Esophagus muscularis mucosa (tissue), 4 donors: Measurements from ENCODE around the gene PARP1. TPM values are rescaled to one million over a fixed set of nuclear protein-coding genes. Genes with fewer than 3 reads are reported as not detected.
A peak's percentile ranks its signal among the peaks of the same experiment; 100 is the strongest.

Experiments
- DNase-seq: peaks from one replicate; pipeline ENCODE4 v3.0.0-alpha.2; 2017; ENCODE audit errors: extremely low spot score
- H3K27ac ChIP-seq, 4 donors: fragments of 200-600 bp; sonication (generic); replicated peaks in 1 of 4; 1 replicate in 3 of 4; 2 replicates in 1 of 4; pipeline ENCODE4 v1.5.1; 2016 to 2019; ENCODE audit warnings: mild to moderate bottlenecking in 1 of 4
- H3K27me3 ChIP-seq, 4 donors: fragments of 200-600 bp; sonication (generic); one replicate each; pipeline versions ENCODE4 v1.5.1 to v1.6.0; 2016 to 2019
- H3K36me3 ChIP-seq, 4 donors: fragments of 200-600 bp; sonication (generic); one replicate each; pipeline ENCODE4 v1.5.1; 2016 to 2019
- H3K4me1 ChIP-seq, 4 donors: fragments of 200-600 bp; sonication (generic); one replicate each; pipeline ENCODE4 v1.5.1; 2016 to 2019
- H3K4me3 ChIP-seq, 4 donors: fragments of 200-600 bp; sonication (generic); 1 replicate in 2 of 4; 2 replicates in 2 of 4; pipeline ENCODE4 v1.5.1; 2016 to 2019; ENCODE audit warnings: mild to moderate bottlenecking in 4 of 4, moderate library complexity in 1 of 4
- H3K9me3 ChIP-seq, 4 donors: fragments of 200-600 bp; sonication (generic); 1 replicate in 3 of 4; 2 replicates in 1 of 4; pipeline ENCODE4 v1.5.1; 2016 to 2019
- EP300 ChIP-seq: sonication (generic); formaldehyde crosslinking; IDR thresholded peaks from one replicate; pipeline ENCODE4 v1.6.1; 2017; ENCODE audit warnings: antibody characterized with exemption
- POLR2A ChIP-seq: fragments of 450-650 bp; IDR thresholded peaks from one replicate; pipeline ENCODE4 v1.6.1; 2017; ENCODE audit warnings: antibody characterized with exemption, moderate library complexity, mild to moderate bottlenecking, low read depth
- POLR2AphosphoS5 ChIP-seq, 2 donors: sonication (generic); formaldehyde crosslinking; IDR thresholded peaks; one replicate each; pipeline ENCODE4 v1.6.1; 2017; ENCODE audit warnings: antibody characterized with exemption in 2 of 2
- WGBS: methylation state at CpG from one replicate; pipeline ENCODE4 v1.1.5; 2018; 5-methylcytosine and 5-hydroxymethylcytosine counted together
- intact Hi-C: fragments of 100-400 bp; cut with DNase I; formaldehyde crosslinking; loops from one replicate; pipeline ENCODE4 v1.15.1; 2023
- total RNA-seq, 4 donors: library from RNA; depleted of rRNA; stranded (reverse); fragments of >200 nt; gene quantifications; one replicate each; pipeline versions ENCODE4 v1.1.0 to v1.2.1, GENCODE V29; 2016
- TF ChIP-seq, protein P1 (sequence below), 3 experiments: fragments of 200-600 bp in 2 of 3; fragments of 450-650 bp in 1 of 3; sonication (generic) in 2 of 3; IDR thresholded peaks; one replicate each; pipeline ENCODE4 v1.5.1; 2017 to 2019; ENCODE audit warnings: antibody characterized with exemption in 3 of 3, mild to moderate bottlenecking in 2 of 3, moderate library complexity in 1 of 3

The PARP1 gene
- total RNA-seq, 4 donors from 2014 or later, result 103 to 136 (median 108) TPM

DNA sequence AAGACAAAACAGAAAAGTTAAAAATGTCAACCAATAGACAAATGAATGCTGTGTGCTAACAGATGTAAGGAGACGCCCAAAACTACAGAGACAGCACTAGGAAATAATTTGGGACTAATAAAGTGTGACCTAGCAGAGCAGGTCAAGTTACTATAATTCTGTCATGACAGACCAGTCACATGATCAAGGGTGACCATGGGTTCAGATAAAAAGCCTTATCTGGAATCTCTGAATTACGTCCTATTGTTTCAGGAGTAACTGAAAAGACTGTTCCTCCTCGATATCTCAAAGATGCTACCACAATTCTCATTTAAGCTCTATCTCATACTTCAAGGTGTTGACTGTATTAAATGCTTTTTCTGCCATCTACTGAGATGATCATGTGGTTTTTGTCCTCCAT is 31.6 kb downstream of the PARP1 start:
- H3K4me1 ChIP-seq, result peaks cover 2 to 14% (median 8%) of the 10 kb centered on the region in 4 donors
- H3K4me3 ChIP-seq, result no peak overlapping the region
- H3K27me3 ChIP-seq, result no peaks in the 10 kb centered on the region
- no peaks in the 10 kb centered on the region for H3K9me3 ChIP-seq
- WGBS, result 83% methylated on average over 3 of the region's 3 CpGs
- TF ChIP-seq, protein P1, sequence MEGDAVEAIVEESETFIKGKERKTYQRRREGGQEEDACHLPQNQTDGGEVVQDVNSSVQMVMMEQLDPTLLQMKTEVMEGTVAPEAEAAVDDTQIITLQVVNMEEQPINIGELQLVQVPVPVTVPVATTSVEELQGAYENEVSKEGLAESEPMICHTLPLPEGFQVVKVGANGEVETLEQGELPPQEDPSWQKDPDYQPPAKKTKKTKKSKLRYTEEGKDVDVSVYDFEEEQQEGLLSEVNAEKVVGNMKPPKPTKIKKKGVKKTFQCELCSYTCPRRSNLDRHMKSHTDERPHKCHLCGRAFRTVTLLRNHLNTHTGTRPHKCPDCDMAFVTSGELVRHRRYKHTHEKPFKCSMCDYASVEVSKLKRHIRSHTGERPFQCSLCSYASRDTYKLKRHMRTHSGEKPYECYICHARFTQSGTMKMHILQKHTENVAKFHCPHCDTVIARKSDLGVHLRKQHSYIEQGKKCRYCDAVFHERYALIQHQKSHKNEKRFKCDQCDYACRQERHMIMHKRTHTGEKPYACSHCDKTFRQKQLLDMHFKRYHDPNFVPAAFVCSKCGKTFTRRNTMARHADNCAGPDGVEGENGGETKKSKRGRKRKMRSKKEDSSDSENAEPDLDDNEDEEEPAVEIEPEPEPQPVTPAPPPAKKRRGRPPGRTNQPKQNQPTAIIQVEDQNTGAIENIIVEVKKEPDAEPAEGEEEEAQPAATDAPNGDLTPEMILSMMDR (IDR thresholded peaks at IDR 0.05), result no peak
- TF ChIP-seq POLR2A (no peak), EP300 (no peak), POLR2AphosphoS5 (IDR thresholded peaks at IDR 0.05) (no peak)
- intact Hi-C loops, result no loop called here
- H3K27ac ChIP-seq, result no peak overlapping the region
- no peak for DNase-seq
- H3K36me3 ChIP-seq, result peaks cover 80 to 99% (median 98%) of the 10 kb centered on the region in 4 donors

DNA sequence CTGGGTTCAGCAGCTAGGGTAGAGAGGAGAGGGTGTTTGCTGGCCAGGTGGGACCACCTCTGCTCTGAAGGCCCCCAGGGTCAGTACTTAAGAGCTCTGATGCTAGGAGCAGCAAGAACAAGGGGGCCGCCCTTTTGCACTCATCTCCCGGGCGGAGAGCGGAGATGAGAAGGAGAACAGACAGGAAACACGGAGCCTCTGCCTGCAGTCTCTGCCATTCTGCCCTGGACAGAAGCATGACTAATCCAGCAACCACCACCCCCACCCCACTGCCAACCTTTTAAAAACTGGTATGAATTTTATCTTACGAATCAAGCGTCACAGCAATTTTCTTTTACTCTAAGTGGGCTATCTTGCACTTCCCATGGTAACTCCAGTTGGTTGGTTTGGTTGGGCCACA is 34.5 kb downstream of the PARP1 start:
- H3K27ac ChIP-seq, result no peak overlapping the region
- 82% methylated on average over 7 of the region's 7 CpGs for WGBS
- no peaks in the 10 kb centered on the region for H3K27me3 ChIP-seq
- DNase-seq, result no peak
- no peak for TF ChIP-seq EP300
- TF ChIP-seq POLR2AphosphoS5 (IDR thresholded peaks at IDR 0.05), result no peak
- TF ChIP-seq, protein P1 (IDR thresholded peaks at IDR 0.05), result no peak
- no peak for TF ChIP-seq POLR2A
- H3K4me1 ChIP-seq, result peaks cover 10 to 26% (median 20%) of the 10 kb centered on the region in 4 donors
- H3K36me3 ChIP-seq, result peaks cover 69 to 99% (median 95%) of the 10 kb centered on the region in 4 donors
- H3K9me3 ChIP-seq, result no peaks in the 10 kb centered on the region
- intact Hi-C loops, result no loop called here
- H3K4me3 ChIP-seq, result no peak overlapping the region

DNA sequence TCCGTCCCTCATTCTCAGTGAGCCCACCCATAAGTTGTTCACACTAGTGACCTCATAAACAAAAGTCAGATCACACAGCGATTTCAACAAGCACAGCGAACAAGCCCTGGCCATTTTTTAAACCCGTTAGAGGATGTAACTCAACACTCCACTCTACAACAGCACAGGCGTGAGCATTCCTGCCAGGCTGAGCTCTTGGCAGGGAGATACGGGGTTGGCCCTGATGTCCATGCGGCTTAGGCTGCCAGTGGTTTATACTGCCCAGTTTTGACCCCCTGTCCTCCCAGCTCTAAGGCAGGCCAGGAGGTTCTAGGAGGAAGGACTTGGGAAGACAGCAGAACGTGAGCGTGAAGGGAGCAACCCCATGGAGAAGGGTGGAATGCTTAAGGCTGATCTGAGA is 35.0 kb downstream of the PARP1 start:
- Histone ChIP-seq H3K4me1 (peaks cover 10 to 26% (median 20%) of the 10 kb centered on the region in 4 donors), H3K27me3 (no peaks in the 10 kb centered on the region), H3K36me3 (peaks cover 69 to 99% (median 95%) of the 10 kb centered on the region in 4 donors), H3K27ac (no peak overlapping the region), H3K4me3 (no peak overlapping the region), H3K9me3 (no peaks in the 10 kb centered on the region)
- DNase-seq, result no peak
- no peak for TF ChIP-seq POLR2AphosphoS5 (IDR thresholded peaks at IDR 0.05)
- TF ChIP-seq, protein P1 (IDR thresholded peaks at IDR 0.05), result no peak
- TF ChIP-seq POLR2A, result no peak
- no peak for TF ChIP-seq EP300
- intact Hi-C loops, result no loop called here
- 92% methylated on average over 9 of the region's 9 CpGs for WGBS

DNA sequence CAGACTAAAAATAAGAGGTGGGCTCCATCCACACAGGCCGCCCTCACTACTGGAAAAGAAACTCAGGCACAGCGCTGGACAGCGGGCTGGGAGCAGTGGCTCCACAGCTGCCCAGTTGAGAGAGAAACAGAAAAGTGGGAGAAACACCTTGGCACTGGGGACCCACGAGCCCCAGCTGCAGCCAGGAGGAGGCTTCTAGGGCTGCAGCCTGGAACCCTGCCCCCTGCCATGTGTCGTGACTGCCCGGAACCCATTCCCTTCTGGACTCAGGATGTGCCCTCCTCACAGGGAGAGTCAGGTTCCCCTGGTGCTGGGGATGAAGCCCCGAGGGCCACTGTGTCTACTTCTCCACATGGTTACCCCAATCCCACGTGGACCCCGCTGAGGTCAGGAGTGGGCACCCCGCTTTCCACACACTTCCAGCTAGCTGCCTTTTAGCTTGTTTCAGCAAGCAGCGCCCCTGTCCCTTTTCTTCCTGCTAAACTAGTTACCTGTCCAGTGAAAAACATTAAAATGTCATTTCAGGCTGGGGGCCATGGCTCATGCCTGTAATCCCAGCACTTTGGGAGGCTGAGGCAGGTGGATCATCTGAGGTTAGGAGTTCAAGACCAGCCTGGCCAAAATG is 35.9 kb downstream of the PARP1 start:
- peaks cover 75 to 99% (median 95%) of the 10 kb centered on the region in 4 donors for H3K36me3 ChIP-seq
- intact Hi-C loops, result no loop called here
- H3K27ac ChIP-seq, result peak overlapping the region in 2 of 4 donors; percentile 4 to 18
- H3K4me1 ChIP-seq, result peaks cover 10 to 26% (median 20%) of the 10 kb centered on the region in 4 donors
- TF ChIP-seq, protein P1 (IDR thresholded peaks at IDR 0.05), result no peak
- no peak for TF ChIP-seq POLR2AphosphoS5 (IDR thresholded peaks at IDR 0.05)
- TF ChIP-seq EP300, result no peak
- TF ChIP-seq POLR2A, result no peak
- no peak overlapping the region for H3K4me3 ChIP-seq
- H3K27me3 ChIP-seq, result no peaks in the 10 kb centered on the region
- no peaks in the 10 kb centered on the region for H3K9me3 ChIP-seq
- no peak for DNase-seq
- WGBS, result 91% methylated on average over 11 of the region's 11 CpGs
